Nephron (organoid): ENCODE measurements around the gene CCDC91.

Experiments used
- H3K27ac Mint-ChIP-seq, 3 experiments: 2 replicates each; pipeline ENCODE4 v1.8.0; 2020; ENCODE audit warnings: mixed read lengths in 3 of 3, mild to moderate bottlenecking in 2 of 3, moderate library complexity in 1 of 3
- H3K27me3 Mint-ChIP-seq: 2 replicates; pipeline ENCODE4 v1.8.0; 2021; ENCODE audit warnings: low read depth, mild to moderate bottlenecking, moderate library complexity, mixed read lengths
- H3K36me3 Mint-ChIP-seq: 2 replicates; pipeline ENCODE4 v1.8.0; 2020; ENCODE audit warnings: low read depth, mixed read lengths
- H3K4me1 Mint-ChIP-seq: 2 replicates; pipeline ENCODE4 v1.8.0; 2020; ENCODE audit warnings: mixed read lengths
- H3K4me3 Mint-ChIP-seq, 3 experiments: 2 replicates each; pipeline ENCODE4 v1.8.0; 2020; ENCODE audit warnings: mild to moderate bottlenecking in 3 of 3, mixed read lengths in 3 of 3, moderate library complexity in 2 of 3
- H3K9me3 Mint-ChIP-seq: 2 replicates; pipeline ENCODE4 v1.8.0; 2020; ENCODE audit warnings: mixed read lengths
- TF ChIP-seq, protein P1 (sequence below), 3 experiments: fragments of 200-600 bp; sonication (generic); IDR thresholded peaks; one replicate each; pipeline ENCODE4 v1.5.0; 2021; ENCODE audit warnings: antibody characterized with exemption in 3 of 3; ENCODE audit not compliant: unreplicated experiment in 3 of 3

Gene CCDC91

GRCh38 chr12:28390206-28390605 is 199.9 kb downstream of the CCDC91 start:
- peak overlapping the region; percentile 54 to 73 (median 69) for H3K27ac Mint-ChIP-seq
- H3K36me3 Mint-ChIP-seq = peaks cover 11% of the 10 kb centered on the region
- H3K9me3 Mint-ChIP-seq = peaks cover 3% of the 10 kb centered on the region
- H3K4me1 Mint-ChIP-seq = peaks cover 27% of the 10 kb centered on the region
- no peak overlapping the region for H3K4me3 Mint-ChIP-seq
- TF ChIP-seq, protein P1, sequence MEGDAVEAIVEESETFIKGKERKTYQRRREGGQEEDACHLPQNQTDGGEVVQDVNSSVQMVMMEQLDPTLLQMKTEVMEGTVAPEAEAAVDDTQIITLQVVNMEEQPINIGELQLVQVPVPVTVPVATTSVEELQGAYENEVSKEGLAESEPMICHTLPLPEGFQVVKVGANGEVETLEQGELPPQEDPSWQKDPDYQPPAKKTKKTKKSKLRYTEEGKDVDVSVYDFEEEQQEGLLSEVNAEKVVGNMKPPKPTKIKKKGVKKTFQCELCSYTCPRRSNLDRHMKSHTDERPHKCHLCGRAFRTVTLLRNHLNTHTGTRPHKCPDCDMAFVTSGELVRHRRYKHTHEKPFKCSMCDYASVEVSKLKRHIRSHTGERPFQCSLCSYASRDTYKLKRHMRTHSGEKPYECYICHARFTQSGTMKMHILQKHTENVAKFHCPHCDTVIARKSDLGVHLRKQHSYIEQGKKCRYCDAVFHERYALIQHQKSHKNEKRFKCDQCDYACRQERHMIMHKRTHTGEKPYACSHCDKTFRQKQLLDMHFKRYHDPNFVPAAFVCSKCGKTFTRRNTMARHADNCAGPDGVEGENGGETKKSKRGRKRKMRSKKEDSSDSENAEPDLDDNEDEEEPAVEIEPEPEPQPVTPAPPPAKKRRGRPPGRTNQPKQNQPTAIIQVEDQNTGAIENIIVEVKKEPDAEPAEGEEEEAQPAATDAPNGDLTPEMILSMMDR (IDR thresholded peaks at IDR 0.05; ENCODE audit: unreplicated experiment in 3 of 3) = no peak
- no peaks in the 10 kb centered on the region for H3K27me3 Mint-ChIP-seq

- H3K27me3 Mint-ChIP-seq = no peaks in the 10 kb centered on the region
- peaks cover 3% of the 10 kb centered on the region for H3K9me3 Mint-ChIP-seq
- H3K4me1 Mint-ChIP-seq = peaks cover 27% of the 10 kb centered on the region
- peak overlapping the region; percentile 54 to 73 (median 69) for H3K27ac Mint-ChIP-seq
- peaks cover 11% of the 10 kb centered on the region for H3K36me3 Mint-ChIP-seq
- H3K4me3 Mint-ChIP-seq = no peak overlapping the region
- TF ChIP-seq, protein P1 (IDR thresholded peaks at IDR 0.05; ENCODE audit: unreplicated experiment in 3 of 3) = no peak
Measured at GRCh38 chr12:28390761-28391385, 200.6 kb downstream of the CCDC91 start.

DNA sequence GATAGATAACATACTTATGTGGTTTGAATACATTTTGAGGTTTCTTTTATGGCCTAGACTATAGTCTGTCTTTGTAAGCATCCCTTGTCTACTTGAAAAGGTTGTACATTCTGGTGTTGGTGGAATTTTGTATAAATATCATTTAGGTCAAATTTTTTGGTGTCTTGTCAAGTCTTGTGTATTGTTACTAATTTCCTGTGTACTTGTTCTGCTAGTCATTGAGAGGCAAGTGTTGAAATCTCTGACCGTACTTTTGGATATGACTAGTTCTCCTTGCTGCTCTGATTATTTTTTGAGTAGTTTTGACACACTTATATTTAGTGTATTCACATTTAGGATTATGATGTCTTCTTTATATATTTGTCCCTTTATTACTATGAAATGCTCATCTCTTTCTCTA is 219.6 kb downstream of the CCDC91 start:
- Mint-ChIP-seq H3K36me3 (peaks cover 5% of the 10 kb centered on the region), H3K27ac (no peak overlapping the region), H3K4me1 (no peaks in the 10 kb centered on the region), H3K27me3 (no peaks in the 10 kb centered on the region), H3K9me3 (no peaks in the 10 kb centered on the region), H3K4me3 (no peak overlapping the region)
- TF ChIP-seq, protein P1 (IDR thresholded peaks at IDR 0.05; ENCODE audit: unreplicated experiment in 3 of 3) = no peak

- Mint-ChIP-seq H3K36me3 (peaks cover 5% of the 10 kb centered on the region), H3K9me3 (no peaks in the 10 kb centered on the region), H3K4me3 (no peak overlapping the region), H3K27ac (no peak overlapping the region), H3K4me1 (no peaks in the 10 kb centered on the region), H3K27me3 (no peaks in the 10 kb centered on the region)
- TF ChIP-seq, protein P1 (IDR thresholded peaks at IDR 0.05; ENCODE audit: unreplicated experiment in 3 of 3) = no peak
Measured at GRCh38 chr12:28413460-28414109, 223.3 kb downstream of the CCDC91 start.

DNA sequence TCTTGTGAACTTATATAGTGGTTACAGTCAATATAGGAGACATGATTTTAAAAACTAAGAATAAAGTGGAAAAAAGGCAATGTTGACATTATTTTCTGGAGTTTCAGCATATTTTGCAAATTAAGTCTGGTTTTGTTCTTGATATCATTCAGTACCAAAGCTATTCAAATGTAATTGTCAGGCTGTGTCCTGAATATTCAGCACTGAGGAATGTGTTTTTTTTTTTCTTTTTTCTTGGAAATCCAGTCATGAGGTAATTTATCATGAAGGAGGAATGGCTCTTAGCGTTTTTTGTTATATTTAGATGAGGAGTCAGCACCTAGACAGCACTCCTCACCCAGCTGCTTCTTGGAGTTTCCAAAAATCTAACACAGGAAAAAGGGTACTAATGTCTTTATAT is 225.5 kb downstream of the CCDC91 start:
- Mint-ChIP-seq H3K36me3 (peaks cover 5% of the 10 kb centered on the region), H3K9me3 (no peaks in the 10 kb centered on the region), H3K4me3 (no peak overlapping the region), H3K27me3 (no peaks in the 10 kb centered on the region), H3K27ac (no peak overlapping the region), H3K4me1 (no peaks in the 10 kb centered on the region)
- TF ChIP-seq, protein P1 (IDR thresholded peaks at IDR 0.05; ENCODE audit: unreplicated experiment in 3 of 3) = no peak

- peaks cover 3% of the 10 kb centered on the region for H3K9me3 Mint-ChIP-seq
- TF ChIP-seq, protein P1 (IDR thresholded peaks at IDR 0.05; ENCODE audit: unreplicated experiment in 3 of 3) = no peak
- H3K4me3 Mint-ChIP-seq = no peak overlapping the region
- peaks cover 9% of the 10 kb centered on the region for H3K4me1 Mint-ChIP-seq
- H3K36me3 Mint-ChIP-seq = peaks cover 4% of the 10 kb centered on the region
- no peaks in the 10 kb centered on the region for H3K27me3 Mint-ChIP-seq
- no peak overlapping the region for H3K27ac Mint-ChIP-seq
Measured at GRCh38 chr12:28421374-28421773, 231.1 kb downstream of the CCDC91 start.
